ENCODE data around the gene FOXA1.

Gene FOXA1

GRCh38 chr14:37589715-37590427 is 5.2 kb downstream of the FOXA1 start:
- DNase-seq (ENCODE audit: low spot score), result no peak

DNA sequence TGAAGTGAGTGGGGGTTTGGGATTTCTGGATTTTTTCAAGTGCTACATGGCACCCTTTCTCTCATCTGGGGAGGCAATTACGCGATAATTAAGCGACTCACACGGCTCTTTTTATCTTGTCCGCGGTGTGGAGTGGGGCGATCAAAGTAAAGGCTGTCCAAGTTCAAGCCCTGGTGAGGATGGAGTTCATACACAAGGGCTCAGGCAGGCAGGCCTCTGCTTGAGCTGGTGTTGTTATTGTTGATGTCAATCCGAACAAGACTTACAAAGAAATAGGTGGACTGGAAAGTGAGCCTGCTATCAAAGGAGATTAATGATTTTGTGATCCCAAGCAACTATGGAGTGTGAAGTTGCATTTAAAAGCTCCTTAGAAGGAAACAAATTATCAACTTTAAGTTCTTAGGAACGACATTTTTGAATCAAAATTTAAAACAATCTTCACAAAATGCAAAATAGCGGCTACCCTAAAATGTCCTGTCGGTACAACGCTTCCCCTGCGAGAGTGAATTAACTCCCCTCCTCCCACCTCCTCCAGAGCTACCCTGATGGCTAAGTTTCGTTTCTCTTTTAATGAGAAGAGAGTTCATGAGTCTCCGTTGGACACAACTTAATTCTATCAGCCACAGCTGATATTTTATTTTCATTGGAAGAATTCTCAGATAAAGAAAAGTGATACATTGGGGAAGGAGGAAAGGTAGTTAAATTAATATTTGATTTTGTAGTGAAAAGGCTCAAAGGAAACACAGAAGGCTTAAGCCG is 5.9 kb downstream of the FOXA1 start:
- no peak for DNase-seq (ENCODE audit: low spot score)

GRCh38 chr14:37588667-37588955 is 6.4 kb downstream of the FOXA1 start:
- no peak for DNase-seq (ENCODE audit: low spot score)

- no peak for DNase-seq (ENCODE audit: low spot score)
These were observed 7.0 kb downstream of the FOXA1 start for GRCh38 chr14:37587881-37588666.

DNA sequence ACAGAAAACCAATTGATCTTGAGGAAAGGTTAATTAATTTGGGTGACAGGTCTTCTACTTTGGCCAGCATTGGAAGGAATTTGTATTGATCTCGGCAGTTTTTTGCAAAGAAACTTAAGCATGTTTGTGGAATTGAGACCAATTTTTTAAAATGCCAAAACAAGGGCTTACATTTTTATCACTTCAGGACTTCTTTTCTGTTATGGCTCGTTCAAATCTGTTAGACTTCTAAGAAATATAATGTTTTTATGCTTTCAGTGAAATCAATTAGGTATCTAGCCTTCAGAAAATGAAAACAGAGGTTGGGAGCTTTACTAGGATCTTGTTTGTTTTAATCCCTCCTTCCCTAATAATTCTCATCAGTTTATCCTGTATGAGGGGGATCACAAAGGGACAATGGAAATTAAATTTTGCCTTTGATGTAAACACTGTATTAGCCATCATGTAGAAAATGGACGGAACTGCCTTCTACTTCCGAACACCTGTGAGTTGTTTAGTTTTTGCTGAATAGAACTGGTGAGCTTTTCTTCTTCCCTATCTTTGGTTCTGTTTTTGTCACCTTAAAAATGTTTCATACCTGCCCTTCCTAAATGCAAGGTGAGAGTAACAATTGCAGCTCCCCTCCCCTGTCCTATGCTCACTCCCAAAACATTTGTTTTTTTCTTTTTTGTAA is 7.8 kb downstream of the FOXA1 start:
- no peak for DNase-seq (ENCODE audit: low spot score)

- DNase-seq (ENCODE audit: low spot score), result no peak
These were observed 8.3 kb downstream of the FOXA1 start for GRCh38 chr14:37586797-37587130.

- no peak for DNase-seq (ENCODE audit: low spot score)
These were observed 8.9 kb downstream of the FOXA1 start for GRCh38 chr14:37585971-37586796.

- no peak for DNase-seq (ENCODE audit: low spot score)
These were observed 9.9 kb downstream of the FOXA1 start for GRCh38 chr14:37585101-37585511.

- DNase-seq (ENCODE audit: low spot score), result no peak
These were observed 10.6 kb downstream of the FOXA1 start for GRCh38 chr14:37584211-37585100.

- DNase-seq (ENCODE audit: low spot score), result no peak
These were observed 11.5 kb downstream of the FOXA1 start for GRCh38 chr14:37583358-37584210.

GRCh38 chr14:37580146-37580545 is 14.9 kb downstream of the FOXA1 start:
- no peak for DNase-seq (ENCODE audit: low spot score)

DNA sequence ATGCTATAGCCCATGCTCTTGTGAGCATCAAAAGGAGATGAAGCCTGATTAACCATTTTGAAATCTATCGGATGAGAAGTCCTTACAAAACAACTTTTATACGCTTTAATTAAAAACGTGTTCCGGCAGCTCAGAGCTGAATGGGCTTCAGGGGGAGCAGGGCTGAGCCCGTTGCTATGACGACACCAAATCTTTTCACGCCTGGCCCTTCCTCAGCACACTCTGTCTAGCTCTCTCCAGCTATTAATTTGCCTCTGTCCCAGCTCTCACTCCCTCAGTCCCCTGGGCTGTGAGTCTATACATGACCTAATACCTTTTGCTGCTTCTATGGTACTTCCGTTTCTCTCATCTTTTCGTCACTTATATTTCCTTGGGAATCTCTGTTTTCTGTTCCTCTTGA is 15.8 kb downstream of the FOXA1 start:
- no peak for DNase-seq (ENCODE audit: low spot score)

- DNase-seq (ENCODE audit: low spot score), result no peak
These were observed 21.7 kb downstream of the FOXA1 start for GRCh38 chr14:37573356-37573755.

GRCh38 chr14:37571391-37571790 is 23.7 kb downstream of the FOXA1 start:
- DNase-seq (ENCODE audit: low spot score), result no peak

DNA sequence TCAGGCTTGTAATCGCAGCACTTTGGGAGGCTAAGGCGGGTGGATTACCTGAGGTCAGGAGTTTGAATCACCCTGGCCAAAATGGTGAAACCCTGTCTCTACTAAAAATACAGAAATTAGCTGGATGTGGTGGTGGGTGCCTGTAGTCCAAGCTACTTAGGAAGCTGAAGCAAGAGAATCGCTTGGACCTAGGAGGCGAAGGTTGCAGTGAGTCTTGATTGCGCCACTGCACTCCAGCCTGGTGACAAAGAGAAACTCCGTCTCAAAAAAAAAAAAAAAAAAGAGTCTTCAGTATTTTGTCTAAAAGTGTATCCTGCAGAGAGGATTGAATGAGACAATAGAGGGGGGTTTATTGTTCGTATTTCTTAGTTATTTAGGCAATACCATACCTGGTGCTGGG is 25.3 kb downstream of the FOXA1 start:
- DNase-seq (ENCODE audit: low spot score), result no peak

DNA sequence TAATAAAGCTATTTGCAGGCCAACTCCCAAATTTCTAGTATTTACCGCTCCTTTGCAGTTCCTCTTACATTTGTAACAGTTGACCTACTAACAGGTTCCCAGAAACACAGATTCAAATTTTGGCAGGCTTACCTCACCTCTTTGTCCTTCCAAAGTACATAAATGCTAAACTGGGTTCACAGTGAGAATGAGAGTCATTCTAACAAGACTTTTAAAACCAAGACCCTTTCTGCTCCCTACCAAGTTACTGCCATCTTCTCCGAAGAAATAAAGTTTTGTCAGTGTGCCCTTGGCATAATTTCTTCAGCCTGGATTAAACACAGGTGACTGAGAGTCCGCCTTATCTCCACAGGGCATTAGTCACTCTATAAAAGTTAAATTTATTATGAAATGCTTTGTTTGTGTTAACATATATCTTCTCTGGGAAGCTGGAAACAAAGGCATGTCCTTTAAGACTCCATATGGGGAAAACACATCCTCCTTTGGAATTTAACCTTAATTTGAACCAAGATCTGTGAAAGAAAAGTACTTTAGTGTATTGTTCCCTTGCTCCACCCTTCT is 28.2 kb downstream of the FOXA1 start:
- DNase-seq (ENCODE audit: low spot score), result no peak

DNA sequence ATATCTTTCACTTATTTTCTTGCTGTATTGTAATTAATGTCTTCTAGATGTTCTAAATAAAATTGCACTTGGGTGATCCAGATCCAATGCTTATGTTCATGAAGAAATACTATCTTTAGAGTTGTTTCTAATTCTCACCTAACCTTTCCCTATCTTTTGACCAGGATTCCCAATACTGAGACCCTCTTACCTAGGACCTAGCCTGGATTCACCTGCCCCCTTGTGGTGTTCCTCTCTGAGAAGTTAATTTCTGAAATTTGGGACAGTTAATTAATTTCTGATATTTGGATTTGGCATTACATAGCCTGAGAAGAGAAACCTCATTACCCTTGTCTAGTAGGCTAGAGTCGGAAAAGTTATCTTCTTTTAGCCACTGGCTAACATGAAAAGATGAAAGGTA is 29.5 kb downstream of the FOXA1 start:
- no peak for DNase-seq (ENCODE audit: low spot score)

- no peak for DNase-seq (ENCODE audit: low spot score)
These were observed 31.9 kb downstream of the FOXA1 start for GRCh38 chr14:37563189-37563588.

- no peak for DNase-seq (ENCODE audit: low spot score)
These were observed 35.7 kb downstream of the FOXA1 start for GRCh38 chr14:37559386-37559785.

Measured in iPS-NIHi11 (cell line).